GM12878 (cell line): ENCODE data around the gene GAL. TPM values are rescaled to one million over a fixed set of nuclear protein-coding genes. Genes with fewer than 3 reads are reported as not detected.

Experiments
- ATAC-seq: fragments of 200-7000 bp; cut with Tn5 transposase; 3 replicates; pipeline ENCODE4 v1.9.1; 2020; ENCODE audit warnings: mild to moderate bottlenecking, moderate library complexity
- BruUV-seq: library from RNA; stranded (reverse); fragments of 400-500 nt; replicated peaks from 2 replicates; lab custom pipeline; 2021; lab: Mats Ljungman, UMichigan
- CTCF ChIA-PET: fragments of 300-600 bp; sonication (Branson Sonifier 250); formaldehyde crosslinking; extraction: SDS; loops from one replicate; lab custom pipeline; 2021; ENCODE audit warnings: inconsistent platforms; lab: Yijun Ruan, JAX
- POLR2A ChIA-PET: fragments of 350-600 bp; formaldehyde crosslinking; extraction: SDS; loops from one replicate; lab custom pipeline; 2021; ENCODE audit warnings: inconsistent platforms; lab: Charles Lee
- RAD21 ChIA-PET: fragments of 300-600 bp; sonication (Branson Sonifier 250); formaldehyde crosslinking; loops from one replicate; lab custom pipeline; 2023; ENCODE audit warnings: antibody characterized with exemption; ENCODE audit not compliant: unreplicated experiment; lab: Charles Lee
- SMC1A ChIA-PET: fragments of 300-600 bp; sonication (Branson Sonifier 250); formaldehyde crosslinking; loops from one replicate; lab custom pipeline; 2023; ENCODE audit not compliant: unreplicated experiment, uncharacterized antibody; lab: Charles Lee
- DNase-seq: peaks from one replicate; pipeline ENCODE4 v3.0.0-alpha.2; 2011; ENCODE audit warnings: low read depth, low spot score
- FAIRE-seq: peaks from 3 replicates; lab custom pipeline; 2011; peaks lifted over from hg19 to GRCh38; lab: Jason Lieb, UNC
- H2AFZ ChIP-seq: 2 replicates; pipeline ENCODE4 v1.6.0; 2011; ENCODE audit warnings: low read depth, low read length, control low read depth; ENCODE audit not compliant: control insufficient read depth
- H3K27ac ChIP-seq: 2 replicates; pipeline ENCODE4 v1.5.1; 2011; ENCODE audit warnings: control low read depth; ENCODE audit not compliant: control insufficient read depth, insufficient read depth
- H3K27me3 ChIP-seq, 2 experiments: replicated peaks in 1 of 2; 2 replicates each; pipeline versions ENCODE4 v1.6.0 to v1.6.1; 2011; ENCODE audit warnings: low read length in 1 of 2; ENCODE audit not compliant: control insufficient read depth in 2 of 2, insufficient read depth in 2 of 2
- H3K36me3 ChIP-seq, 2 experiments: 2 replicates each; pipeline ENCODE4 v1.5.1; 2011; ENCODE audit warnings: low read length in 1 of 2; ENCODE audit not compliant: control insufficient read depth in 2 of 2, insufficient read depth in 2 of 2
- H3K4me1 ChIP-seq: 2 replicates; pipeline ENCODE4 v1.6.1; 2011; ENCODE audit warnings: mild to moderate bottlenecking, low read length, moderate library complexity, mixed read lengths; ENCODE audit not compliant: control insufficient read depth, insufficient read depth
- H3K4me2 ChIP-seq: 2 replicates; pipeline ENCODE4 v1.6.0; 2011; ENCODE audit warnings: control low read depth; ENCODE audit not compliant: control insufficient read depth, insufficient read depth
- H3K4me3 ChIP-seq: fragments of 200-600 bp; sonication (generic); 2 replicates; pipeline ENCODE4 v1.5.1; 2016
- H3K79me2 ChIP-seq: 2 replicates; pipeline ENCODE4 v1.6.0; 2011; ENCODE audit warnings: low read length; ENCODE audit not compliant: control insufficient read depth, insufficient read depth
- H3K9ac ChIP-seq: 2 replicates; pipeline ENCODE4 v1.8.0; 2011; ENCODE audit warnings: low read length, control low read depth, mixed read lengths; ENCODE audit not compliant: control insufficient read depth, insufficient read depth
- H3K9me3 ChIP-seq: replicated peaks from 3 replicates; pipeline ENCODE4 v1.5.1; 2011; ENCODE audit warnings: mild to moderate bottlenecking, low read length; ENCODE audit not compliant: control insufficient read depth, insufficient read depth
- H4K20me1 ChIP-seq: 2 replicates; pipeline ENCODE4 v1.6.0; 2011; ENCODE audit not compliant: control insufficient read depth, insufficient read depth
- ATF3 ChIP-seq: IDR thresholded peaks from 2 replicates; pipeline ENCODE4 v1.6.1; 2011; ENCODE audit warnings: low read depth, mild to moderate bottlenecking, low read length, moderate library complexity, borderline replicate concordance; ENCODE audit errors: extremely low read depth
- BACH1 ChIP-seq: fragments of 450-650 bp; IDR thresholded peaks from 2 replicates; pipeline ENCODE4 v1.6.1; 2017; ENCODE audit warnings: mild to moderate bottlenecking, borderline replicate concordance
- BCL11A ChIP-seq: IDR thresholded peaks from 2 replicates; pipeline ENCODE4 v1.6.1; 2011; ENCODE audit warnings: low read depth, low read length
- CBX5 ChIP-seq: sonication (generic); IDR thresholded peaks from 2 replicates; pipeline ENCODE4 v1.6.1; 2016; ENCODE audit warnings: low read depth, moderate library complexity, mild to moderate bottlenecking, inconsistent platforms
- CREM ChIP-seq: IDR thresholded peaks from 2 replicates; pipeline ENCODE4 v1.6.1; 2014; ENCODE audit warnings: antibody characterized with exemption, low read depth
- EGR1 ChIP-seq, 2 experiments: IDR thresholded peaks; 1 replicate in 1 of 2; 2 replicates in 1 of 2; pipeline ENCODE4 v1.6.1; 2011 to 2012; ENCODE audit warnings: low read depth in 2 of 2, low read length in 2 of 2, borderline replicate concordance in 1 of 2, mild to moderate bottlenecking in 1 of 2, moderate library complexity in 1 of 2
- ELK1 ChIP-seq: IDR thresholded peaks from 2 replicates; pipeline ENCODE4 v1.6.1; 2012; ENCODE audit warnings: low read depth, low read length, improper control_type of control experiment
- HDAC2 ChIP-seq: fragments of 200-600 bp; sonication (generic); IDR thresholded peaks from 2 replicates; pipeline ENCODE4 v1.6.1; 2017
- IKZF1 ChIP-seq: fragments of 450-650 bp; conservative IDR thresholded peaks from 2 replicates; pipeline ENCODE4 v1.6.1; 2017; ENCODE audit warnings: antibody characterized with exemption, mild to moderate bottlenecking
- RAD51 ChIP-seq: fragments of 450-650 bp; IDR thresholded peaks from 2 replicates; pipeline ENCODE4 v1.6.1; 2016; ENCODE audit warnings: moderate library complexity, mild to moderate bottlenecking, inconsistent platforms
- SPI1 ChIP-seq: IDR thresholded peaks from 2 replicates; pipeline ENCODE4 v1.6.1; 2011; ENCODE audit warnings: low read depth, mild to moderate bottlenecking, low read length, moderate library complexity, borderline replicate concordance; ENCODE audit not compliant: insufficient read depth
- SRF ChIP-seq, 2 experiments: IDR thresholded peaks; 2 replicates each; pipeline ENCODE4 v1.6.1; 2011; ENCODE audit warnings: low read depth in 2 of 2, low read length in 2 of 2, mild to moderate bottlenecking in 1 of 2, moderate library complexity in 1 of 2
- STAT1 ChIP-seq: fragments of 450-650 bp; conservative IDR thresholded peaks from 2 replicates; pipeline ENCODE4 v1.6.1; 2014; ENCODE audit warnings: antibody characterized with exemption, mild to moderate bottlenecking
- WGBS: methylation state at CpG from one replicate; pipeline ENCODE4 v1.1.6; 2016; ENCODE audit warnings: low lambda C conversion rate; ENCODE audit not compliant: insufficient replicate concordance, insufficient coverage; ENCODE audit errors: missing lambda C conversion rate; 5-methylcytosine and 5-hydroxymethylcytosine counted together
- in situ Hi-C: fragments of 300-500 bp; cut with MboI; formaldehyde crosslinking; loops from 9 replicates; pipeline ENCODE4 v1.14.3; 2018; ENCODE audit warnings: mixed read lengths
- intact Hi-C: fragments of 100-400 bp; cut with micrococcal nuclease; formaldehyde crosslinking; loops from one replicate; pipeline ENCODE4 v1.14.2; 2022; ENCODE audit not compliant: unreplicated experiment
- polyA plus RNA-seq, 11 experiments: library from polyadenylated mRNA; depleted of rRNA in 4 of 11; unstranded in 6 of 11; stranded (reverse) in 5 of 11; fragments of >200 nt; fragmentation: Nextera tagmentation in 4 of 11; fragmentation: Illumina TruSeq in 1 of 11; extraction: Ambion mirVana in 4 of 11; extraction: Trizol in 1 of 11; gene quantifications; 1 replicate in 1 of 11; 2 replicates in 10 of 11; pipeline versions ENCODE4 v1.2.1 to v1.2.3, GENCODE V29; 2011 to 2016; ENCODE audit warnings: inconsistent platforms in 2 of 11, missing spikeins in 2 of 11, low read depth in 1 of 11
- total RNA-seq, 4 experiments: library from RNA; depleted of rRNA in 3 of 4; stranded (reverse); fragments of >200 nt in 3 of 4; fragmentation: Illumina TruSeq in 1 of 4; extraction: Trizol in 1 of 4; gene quantifications; 2 replicates each; pipeline versions ENCODE4 v1.2.1 to v1.2.3, GENCODE V29; 2013 to 2021

Gene GAL
- total and polyA plus RNA-seq, 10 of the 15 experiments (the other 5 are each of a cell fraction or from before 2014, with no cell fraction given) = 0.35 TPM; not detected in 9

DNA sequence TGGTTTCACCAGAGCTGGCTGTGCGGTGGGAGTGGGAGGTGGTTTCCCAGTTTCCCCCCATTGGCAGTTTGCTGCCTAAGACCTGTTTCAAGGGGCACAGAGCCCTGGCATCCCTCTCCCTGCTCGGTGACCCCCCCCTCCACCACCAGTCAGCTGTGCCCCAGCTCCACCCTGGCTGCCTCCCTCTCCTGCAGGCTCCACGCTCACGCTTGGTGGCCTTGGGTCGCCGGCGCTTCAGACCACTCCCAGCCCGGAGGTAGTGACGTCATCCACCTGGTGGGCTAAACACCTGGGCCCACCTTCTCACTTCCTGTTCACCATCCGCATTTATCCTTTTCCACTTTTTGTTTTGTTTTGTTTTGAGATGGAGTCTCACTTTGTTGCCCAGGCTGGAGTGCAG, 7.8 kb downstream of the GAL start (continued):
- TF ChIP-seq IKZF1 = no peak

- Histone ChIP-seq H3K9ac (no peak overlapping the region), H3K79me2 (no peaks in the 10 kb centered on the region), H4K20me1 (no peaks in the 10 kb centered on the region), H3K4me1 (no peaks in the 10 kb centered on the region), H3K4me3 (no peak overlapping the region), H2AFZ (no peak overlapping the region), H3K9me3 (no peaks in the 10 kb centered on the region; the same call in 1 of the 3 replicates), H3K27ac (no peak overlapping the region), H3K27me3 (no peaks in the 10 kb centered on the region; a peak in 2 of 4 replicates), H3K36me3 (no peaks in the 10 kb centered on the region), H3K4me2 (no peak overlapping the region)
- SMC1A ChIA-PET = no interaction called here
- BruUV-seq = no TSS peak
- intact Hi-C loops (no loop called here), in situ Hi-C loops (no loop called here)
- ATAC-seq (no peak), FAIRE-seq (no peak), DNase-seq (no peak)
- CTCF ChIA-PET = no interaction called here
- TF ChIP-seq ATF3 = no peak
- no peak for TF ChIP-seq BACH1
- TF ChIP-seq SPI1 = no peak
- no peak for TF ChIP-seq STAT1
- no peak for TF ChIP-seq HDAC2
- TF ChIP-seq ELK1 = no peak
- no peak for TF ChIP-seq CREM
- TF ChIP-seq RAD51 = no peak
- TF ChIP-seq SRF (IDR thresholded peaks at IDR 0.05; ENCODE audit: low read depth in 2 of 2, low read length in 2 of 2) = no peak
- no peak for TF ChIP-seq BCL11A
- no peak for TF ChIP-seq CBX5
- no peak for TF ChIP-seq EGR1 (IDR thresholded peaks at IDR 0.05; ENCODE audit: borderline replicate concordance in 1 of 2, low read depth in 2 of 2, low read length in 2 of 2)
- WGBS = 39% methylated on average over 15 of the region's 15 CpGs
- RAD21 ChIA-PET = no interaction called here
- POLR2A ChIA-PET = no interaction called here
Measured at GRCh38 chr11:68692871-68693483, 8.6 kb downstream of the GAL start.
